ENCODE data around the gene LRRC4C. TPM values are rescaled to one million over a fixed set of nuclear protein-coding genes. Genes with fewer than 3 reads are reported as not detected.

The LRRC4C gene
- total RNA-seq, 4 donors from 2014 or later, result 0.40 to 1.7 TPM; not detected in 2

GRCh38 chr11:40294741-40295140 is 1164.7 kb downstream of the LRRC4C start:
- no peak for DNase-seq
- Histone ChIP-seq H3K9me3 (no peaks in the 10 kb centered on the region), H3K36me3 (no peaks in the 10 kb centered on the region), H3K27ac (no peak overlapping the region), H3K4me1 (no peaks in the 10 kb centered on the region), H3K27me3 (no peaks in the 10 kb centered on the region), H3K4me3 (no peak overlapping the region)
- TF ChIP-seq, protein P1, sequence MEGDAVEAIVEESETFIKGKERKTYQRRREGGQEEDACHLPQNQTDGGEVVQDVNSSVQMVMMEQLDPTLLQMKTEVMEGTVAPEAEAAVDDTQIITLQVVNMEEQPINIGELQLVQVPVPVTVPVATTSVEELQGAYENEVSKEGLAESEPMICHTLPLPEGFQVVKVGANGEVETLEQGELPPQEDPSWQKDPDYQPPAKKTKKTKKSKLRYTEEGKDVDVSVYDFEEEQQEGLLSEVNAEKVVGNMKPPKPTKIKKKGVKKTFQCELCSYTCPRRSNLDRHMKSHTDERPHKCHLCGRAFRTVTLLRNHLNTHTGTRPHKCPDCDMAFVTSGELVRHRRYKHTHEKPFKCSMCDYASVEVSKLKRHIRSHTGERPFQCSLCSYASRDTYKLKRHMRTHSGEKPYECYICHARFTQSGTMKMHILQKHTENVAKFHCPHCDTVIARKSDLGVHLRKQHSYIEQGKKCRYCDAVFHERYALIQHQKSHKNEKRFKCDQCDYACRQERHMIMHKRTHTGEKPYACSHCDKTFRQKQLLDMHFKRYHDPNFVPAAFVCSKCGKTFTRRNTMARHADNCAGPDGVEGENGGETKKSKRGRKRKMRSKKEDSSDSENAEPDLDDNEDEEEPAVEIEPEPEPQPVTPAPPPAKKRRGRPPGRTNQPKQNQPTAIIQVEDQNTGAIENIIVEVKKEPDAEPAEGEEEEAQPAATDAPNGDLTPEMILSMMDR (IDR thresholded peaks at IDR 0.05), result no peak
- TF ChIP-seq POLR2A (IDR thresholded peaks at IDR 0.05), result no peak

- H3K36me3 ChIP-seq, result no peaks in the 10 kb centered on the region
Measured at GRCh38 chr11:40294349-40294735, 1165.1 kb downstream of the LRRC4C start.

GRCh38 chr11:40293655-40294348 is 1165.7 kb downstream of the LRRC4C start:
- DNase-seq, result peak in 2 of 3 donors; percentile 56 to 62
- Histone ChIP-seq H3K36me3 (no peaks in the 10 kb centered on the region), H3K27me3 (no peaks in the 10 kb centered on the region), H3K4me1 (no peaks in the 10 kb centered on the region), H3K9me3 (no peaks in the 10 kb centered on the region), H3K27ac (peak overlapping the region in 3 of 4 donors; percentile 3 to 62 (median 40)), H3K4me3 (peak overlapping the region in 3 of 4 donors; percentile 24 to 46 (median 41))
- TF ChIP-seq, protein P1 (IDR thresholded peaks at IDR 0.05), result peak in 5 of 6 experiments; percentile 15 to 68 (median 62)
- TF ChIP-seq POLR2A (IDR thresholded peaks at IDR 0.05), result no peak

More at GRCh38 chr11:40294349-40294735, 1165.1 kb downstream of the LRRC4C start:
- TF ChIP-seq, protein P1 (IDR thresholded peaks at IDR 0.05), result no peak
- no peak for TF ChIP-seq POLR2A (IDR thresholded peaks at IDR 0.05)
- no peaks in the 10 kb centered on the region for H3K9me3 ChIP-seq
- DNase-seq, result no peak
- no peak overlapping the region for H3K4me3 ChIP-seq
- no peak overlapping the region for H3K27ac ChIP-seq
- H3K4me1 ChIP-seq, result no peaks in the 10 kb centered on the region
- no peaks in the 10 kb centered on the region for H3K27me3 ChIP-seq

GRCh38 chr11:40292721-40293508 is 1166.5 kb downstream of the LRRC4C start:
- no peaks in the 10 kb centered on the region for H3K36me3 ChIP-seq
- no peak for TF ChIP-seq POLR2A (IDR thresholded peaks at IDR 0.05)
- TF ChIP-seq, protein P1 (IDR thresholded peaks at IDR 0.05), result no peak
- peak overlapping the region in 3 of 4 donors; percentile 3 to 40 (median 7) for H3K27ac ChIP-seq
- peak overlapping the region; percentile 18 to 46 (median 32) for H3K4me3 ChIP-seq
- H3K27me3 ChIP-seq, result no peaks in the 10 kb centered on the region
- no peaks in the 10 kb centered on the region for H3K9me3 ChIP-seq
- no peak for DNase-seq
- H3K4me1 ChIP-seq, result no peaks in the 10 kb centered on the region

DNA sequence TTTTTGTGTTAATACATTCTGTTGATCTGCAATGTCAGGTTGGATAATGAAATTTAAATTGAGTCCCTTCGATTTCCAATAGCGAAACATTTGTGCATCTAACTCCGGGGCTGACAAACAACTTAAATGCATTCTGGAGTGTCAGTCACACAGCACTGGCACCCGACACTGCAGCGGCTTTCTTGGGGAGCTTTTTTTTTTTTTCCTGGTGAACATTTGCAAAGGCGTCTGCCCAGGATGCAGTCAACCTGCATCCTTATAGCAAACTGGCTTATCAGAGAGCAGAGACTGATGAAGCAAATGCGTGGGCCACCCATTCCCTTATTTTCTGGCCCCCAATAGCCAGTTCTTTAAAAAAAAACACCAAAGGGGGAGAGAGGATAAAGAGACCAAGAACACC is 1167.7 kb downstream of the LRRC4C start:
- Histone ChIP-seq H3K36me3 (no peaks in the 10 kb centered on the region), H3K4me1 (no peaks in the 10 kb centered on the region), H3K27me3 (no peaks in the 10 kb centered on the region), H3K9me3 (no peaks in the 10 kb centered on the region), H3K27ac (no peak overlapping the region), H3K4me3 (no peak overlapping the region)
- TF ChIP-seq, protein P1 (IDR thresholded peaks at IDR 0.05), result no peak
- TF ChIP-seq POLR2A (IDR thresholded peaks at IDR 0.05), result no peak
- no peak for DNase-seq

Measured in Peyer's patch (tissue), 4 donors.